Fibroblast of pulmonary artery (primary cell): ENCODE results near the gene NLRC5.
"Not testable (repeated sequence)": the region's sequence is repeated elsewhere in the genome, so short reads cannot be mapped to it uniquely, and the experiment has no call there.

Source experiments
- DNase-seq: peaks from one replicate; pipeline ENCODE4 v3.0.0-alpha.2; 2010; ENCODE audit warnings: low read depth
- H3K4me3 ChIP-seq: replicated peaks from 2 replicates; pipeline ENCODE4 v1.5.1; 2011; ENCODE audit warnings: low read depth, mild to moderate bottlenecking, control low read depth, low read length, moderate library complexity
- TF ChIP-seq, protein P1 (sequence below): IDR thresholded peaks from 2 replicates; pipeline ENCODE4 v1.5.1; 2011; ENCODE audit warnings: mild to moderate bottlenecking, control low read depth, low read length, inconsistent platforms; ENCODE audit errors: missing control alignments

The NLRC5 gene

DNA sequence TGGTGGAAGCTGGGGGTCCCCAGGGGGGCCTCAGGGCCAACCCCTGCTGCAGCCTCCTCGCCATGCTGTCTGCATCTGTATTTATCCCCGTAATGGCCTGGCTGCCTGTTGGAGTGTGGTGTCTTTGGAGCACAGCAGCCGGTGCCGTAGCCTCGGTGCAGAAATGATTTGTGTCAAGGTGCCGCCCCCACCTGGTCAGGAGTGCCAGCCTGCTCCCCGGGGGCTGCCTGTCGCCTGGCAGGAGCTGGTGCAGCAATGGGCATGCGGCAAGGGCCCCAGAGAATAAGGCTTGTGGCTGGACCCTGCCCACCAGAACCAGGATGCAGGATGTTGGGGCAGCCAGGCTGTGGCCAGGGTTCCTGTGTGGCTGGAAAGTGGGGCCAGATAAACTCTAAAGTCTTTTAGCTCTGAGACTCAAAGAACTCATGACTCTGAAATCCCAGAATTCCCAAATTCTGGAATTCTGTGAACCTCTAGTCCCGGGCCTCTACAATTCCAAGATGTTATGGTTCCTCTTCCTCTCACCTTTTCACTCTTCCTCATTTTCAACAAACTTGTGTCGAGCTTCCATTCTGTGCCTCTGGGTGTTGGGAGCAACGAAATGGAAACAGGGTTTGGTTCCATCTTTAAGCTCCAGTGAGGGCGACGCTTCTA, 109.0 kb downstream of the NLRC5 start:
- H3K4me3 ChIP-seq: no peak overlapping the region
- DNase-seq: no peak
- TF ChIP-seq, protein P1, sequence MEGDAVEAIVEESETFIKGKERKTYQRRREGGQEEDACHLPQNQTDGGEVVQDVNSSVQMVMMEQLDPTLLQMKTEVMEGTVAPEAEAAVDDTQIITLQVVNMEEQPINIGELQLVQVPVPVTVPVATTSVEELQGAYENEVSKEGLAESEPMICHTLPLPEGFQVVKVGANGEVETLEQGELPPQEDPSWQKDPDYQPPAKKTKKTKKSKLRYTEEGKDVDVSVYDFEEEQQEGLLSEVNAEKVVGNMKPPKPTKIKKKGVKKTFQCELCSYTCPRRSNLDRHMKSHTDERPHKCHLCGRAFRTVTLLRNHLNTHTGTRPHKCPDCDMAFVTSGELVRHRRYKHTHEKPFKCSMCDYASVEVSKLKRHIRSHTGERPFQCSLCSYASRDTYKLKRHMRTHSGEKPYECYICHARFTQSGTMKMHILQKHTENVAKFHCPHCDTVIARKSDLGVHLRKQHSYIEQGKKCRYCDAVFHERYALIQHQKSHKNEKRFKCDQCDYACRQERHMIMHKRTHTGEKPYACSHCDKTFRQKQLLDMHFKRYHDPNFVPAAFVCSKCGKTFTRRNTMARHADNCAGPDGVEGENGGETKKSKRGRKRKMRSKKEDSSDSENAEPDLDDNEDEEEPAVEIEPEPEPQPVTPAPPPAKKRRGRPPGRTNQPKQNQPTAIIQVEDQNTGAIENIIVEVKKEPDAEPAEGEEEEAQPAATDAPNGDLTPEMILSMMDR: no peak

DNA sequence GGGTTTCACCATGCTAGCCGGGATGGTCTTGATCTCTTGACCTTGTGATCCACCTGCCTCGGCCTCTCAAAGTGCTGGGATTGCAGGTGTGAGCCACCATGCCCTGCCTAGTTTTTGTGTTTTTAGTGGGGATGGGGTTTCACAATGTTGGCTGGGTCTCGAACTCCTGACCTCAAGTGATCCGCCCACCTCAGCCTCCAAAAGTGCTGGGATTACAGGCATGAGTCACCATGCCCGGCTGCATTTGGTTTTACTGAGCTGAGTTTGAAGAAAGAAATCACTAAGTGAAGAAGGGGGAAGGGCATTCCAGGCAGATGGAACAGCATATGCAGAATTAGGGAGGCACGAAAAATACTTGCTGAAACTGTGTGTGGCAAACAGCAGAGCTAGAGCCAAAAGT, 110.6 kb downstream of the NLRC5 start:
- not testable (repeated sequence) for H3K4me3 ChIP-seq
- peak; percentile 41 for DNase-seq

DNA sequence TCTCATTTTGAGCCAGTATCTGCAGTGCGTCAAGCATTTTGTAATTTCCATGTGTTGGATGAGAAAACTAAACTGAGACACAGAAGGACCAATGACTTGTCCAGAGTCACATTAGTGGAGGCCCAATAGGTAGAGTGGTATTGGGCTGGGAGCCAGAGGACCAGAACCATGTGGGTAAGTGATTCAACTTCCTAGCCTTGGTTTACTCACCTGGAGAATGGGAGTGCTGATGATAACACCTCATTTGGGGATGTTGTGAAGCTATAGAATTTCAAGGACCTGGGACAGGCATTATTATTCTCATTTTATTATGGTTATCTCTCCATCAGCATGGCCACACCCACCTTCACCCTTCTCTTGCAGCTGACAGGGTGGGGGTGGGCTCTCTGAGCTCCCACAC, 111.1 kb downstream of the NLRC5 start:
- TF ChIP-seq, protein P1: no peak
- H3K4me3 ChIP-seq: no peak overlapping the region
- no peak for DNase-seq

DNA sequence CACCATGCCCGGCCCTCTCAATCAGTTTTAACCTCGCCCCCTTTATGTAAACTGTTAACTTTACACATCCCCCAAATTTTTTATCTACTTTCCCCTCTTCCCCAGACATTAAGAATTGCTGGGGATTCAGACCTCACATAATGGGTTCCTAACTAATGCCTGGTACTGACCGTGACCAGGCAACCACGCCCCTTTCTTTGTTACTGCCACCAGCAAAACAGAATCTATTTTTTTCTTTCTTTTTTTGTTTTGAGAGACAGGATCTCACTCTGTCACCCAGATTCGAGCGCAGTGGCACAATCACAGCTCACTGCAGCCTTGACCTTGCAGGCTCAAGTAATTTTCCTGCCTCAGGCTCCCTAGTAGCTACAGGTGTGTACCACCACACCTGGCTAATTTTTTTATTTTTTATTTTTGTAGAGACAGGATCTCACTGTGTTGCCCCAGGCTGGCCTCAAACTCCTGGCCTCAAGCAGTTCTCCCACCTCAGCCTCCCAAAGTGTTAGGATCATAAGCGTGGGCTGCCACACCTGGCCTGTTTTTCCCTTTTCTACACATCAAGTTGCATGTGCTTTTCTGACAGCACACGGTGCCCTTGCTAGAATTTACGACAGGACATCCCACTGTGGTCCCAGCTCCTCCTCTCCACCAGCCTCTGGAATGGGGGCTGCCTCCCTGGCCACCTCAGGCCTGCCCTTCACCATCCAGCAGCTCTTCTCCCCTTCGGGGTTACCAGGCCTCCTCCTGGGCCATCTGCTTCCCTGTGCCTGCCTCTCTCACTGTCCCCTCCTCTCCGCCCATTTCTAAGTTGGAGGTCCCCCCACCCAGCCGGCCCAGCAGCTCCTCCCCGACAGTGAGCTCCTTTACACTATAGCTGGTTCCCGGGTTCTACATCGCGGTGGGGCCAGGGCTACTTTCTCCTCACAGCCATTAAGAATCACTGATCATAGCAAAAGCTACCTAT, 113.8 kb downstream of the NLRC5 start:
- H3K4me3 ChIP-seq: no peak overlapping the region
- no peak for DNase-seq
- TF ChIP-seq, protein P1: no peak

DNA sequence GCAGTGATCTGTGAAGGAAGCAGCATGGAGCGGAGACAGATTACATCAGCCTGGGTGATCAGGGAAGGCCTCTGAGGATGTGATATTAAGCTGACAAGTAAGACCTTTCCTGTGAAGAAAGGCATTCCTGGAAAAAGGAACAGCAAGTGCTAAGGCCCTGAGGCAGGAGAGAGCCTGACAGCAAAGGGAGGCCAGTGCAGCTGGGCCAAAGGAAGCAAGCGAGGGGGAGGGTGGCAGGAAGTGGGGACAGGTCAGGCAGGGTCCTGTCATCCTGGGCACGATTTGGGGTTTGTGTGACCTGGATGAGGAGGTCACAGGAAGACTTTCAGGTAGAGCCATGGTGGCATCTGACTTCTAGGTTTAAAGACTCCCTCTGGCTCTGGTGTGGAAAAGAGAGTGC, 115.3 kb downstream of the NLRC5 start:
- DNase-seq: no peak
- no peak overlapping the region for H3K4me3 ChIP-seq
- TF ChIP-seq, protein P1: no peak

DNA sequence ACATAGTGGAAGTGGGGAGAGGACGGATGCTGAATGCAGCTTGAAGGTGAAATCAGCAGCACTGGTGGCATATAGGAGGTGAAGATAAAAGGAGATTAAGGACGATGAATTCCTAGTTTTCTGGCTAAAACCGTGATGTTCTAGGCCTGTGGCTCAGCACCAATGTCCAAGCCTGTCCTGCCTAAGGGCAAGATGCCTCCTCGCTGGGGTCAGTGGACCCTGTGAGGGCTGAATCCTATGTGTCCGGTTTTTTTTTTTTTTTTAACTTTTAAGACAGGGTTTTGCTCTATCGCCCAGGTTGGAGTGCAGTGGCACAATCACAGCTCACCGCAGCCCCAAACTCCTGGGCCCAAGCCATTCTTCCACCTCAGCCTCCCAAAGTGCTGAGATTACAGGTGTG, 115.8 kb downstream of the NLRC5 start:
- no peak overlapping the region for H3K4me3 ChIP-seq
- TF ChIP-seq, protein P1: no peak
- DNase-seq: no peak

DNA sequence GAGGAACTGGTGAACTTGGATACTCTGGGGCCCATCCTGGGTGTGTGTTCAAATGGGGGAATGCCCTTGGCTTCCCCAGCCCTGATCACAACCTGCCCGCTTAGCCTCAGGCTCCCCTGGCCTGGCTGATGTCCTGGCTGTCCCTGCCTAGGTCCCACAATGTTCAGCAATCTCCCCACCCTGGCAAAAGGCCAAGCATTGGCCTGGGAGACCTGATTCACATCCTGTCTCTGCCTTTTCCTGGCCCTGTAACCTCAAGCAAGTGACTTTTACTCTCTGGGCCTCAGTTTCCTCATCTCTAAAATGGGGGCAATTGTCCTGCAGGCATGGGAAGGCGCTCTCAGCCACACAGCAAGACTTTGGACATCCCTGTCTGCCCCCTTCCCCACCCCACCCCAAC, 117.4 kb downstream of the NLRC5 start:
- TF ChIP-seq, protein P1: no peak
- DNase-seq: no peak

More for the DNA sequence above, 117.4 kb downstream of the NLRC5 start:
- no peak overlapping the region for H3K4me3 ChIP-seq
